HCT116 (cell line): Measurements from ENCODE around the gene MAP3K20. TPM values are rescaled to one million over a fixed set of nuclear protein-coding genes. Genes with fewer than 3 reads are reported as not detected.

Source experiments
- ATAC-seq: fragments of 200-7000 bp; cut with Tn5 transposase; 2 replicates; pipeline ENCODE4 v1.9.1; 2020; ENCODE audit warnings: mild to moderate bottlenecking, moderate library complexity
- BruUV-seq: library from RNA; stranded (reverse); fragments of 400-500 nt; replicated peaks from 2 replicates; lab custom pipeline; 2021; lab: Mats Ljungman, UMichigan
- CTCF ChIA-PET: fragments of 300-600 bp; sonication (Branson Sonifier 250); formaldehyde crosslinking; loops from one replicate; lab custom pipeline; 2021; ENCODE audit warnings: antibody characterized with exemption; lab: Charles Lee
- POLR2A ChIA-PET: fragments of 300-600, 350-600 bp; sonication (Branson Sonifier 250); formaldehyde crosslinking; loops from one replicate; lab custom pipeline; 2021; ENCODE audit warnings: antibody characterized with exemption; lab: Charles Lee
- RAD21 ChIA-PET, 2 experiments: fragments of 300-600 bp; sonication (Branson Sonifier 250); formaldehyde crosslinking; loops; one replicate each; lab custom pipeline; 2023; ENCODE audit warnings: low total read pairs in 2 of 2; ENCODE audit not compliant: uncharacterized antibody in 2 of 2, unreplicated experiment in 2 of 2, low non-redundant PET in 1 of 2; lab: Charles Lee
- DNase-seq: peaks from one replicate; pipeline ENCODE4 v3.0.0-alpha.2; 2010; ENCODE audit warnings: low read depth, low spot score
- H2AFZ ChIP-seq: fragments of 200-600 bp; shearing (Covaris generic), sonication (generic); 2 replicates; pipeline ENCODE4 v1.6.1; 2017; ENCODE audit warnings: low read depth, mixed run types, mixed read lengths, antibody characterized with exemption, low read length; ENCODE audit not compliant: poor library complexity, severe bottlenecking
- H3K27ac ChIP-seq: 2 replicates; pipeline ENCODE4 v1.5.1; 2012; ENCODE audit warnings: low read depth, low read length
- H3K27me3 ChIP-seq: fragments of 200-600 bp; sonication (generic); 2 replicates; pipeline ENCODE4 v1.6.1; 2016; ENCODE audit warnings: mixed run types, low read length, mixed read lengths; ENCODE audit not compliant: insufficient read depth
- H3K36me3 ChIP-seq, 2 experiments: fragments of 200-500 bp in 1 of 2; fragments of 200-600 bp in 1 of 2; sonication (Bioruptor generic) in 1 of 2; sonication (generic) in 1 of 2; 2 replicates each; pipeline versions ENCODE4 v1.5.1 to v1.6.1; 2014 to 2016; ENCODE audit warnings: low read length in 2 of 2, inconsistent platforms in 1 of 2, mixed read lengths in 1 of 2, mixed run types in 1 of 2; ENCODE audit not compliant: insufficient read depth in 2 of 2, control insufficient read depth in 1 of 2
- H3K4me1 ChIP-seq, 2 experiments: fragments of 200-600 bp in 1 of 2; sonication (generic) in 1 of 2; 2 replicates each; pipeline versions ENCODE4 v1.5.1 to v1.6.1; 2012 to 2017; ENCODE audit warnings: low read length in 2 of 2, inconsistent platforms in 1 of 2, mild to moderate bottlenecking in 1 of 2, mixed read lengths in 1 of 2, mixed run types in 1 of 2, moderate library complexity in 1 of 2; ENCODE audit not compliant: insufficient read depth in 2 of 2, control insufficient read depth in 1 of 2
- H3K4me2 ChIP-seq: fragments of 200-600 bp; sonication (generic); 2 replicates; pipeline ENCODE4 v1.6.1; 2017; ENCODE audit warnings: mixed run types, low read length, mixed read lengths
- H3K4me3 ChIP-seq, 2 experiments: fragments of 200-600 bp in 1 of 2; sonication (generic) in 1 of 2; replicated peaks in 1 of 2; 2 replicates each; pipeline ENCODE4 v1.5.1; 2011 to 2016; ENCODE audit warnings: low read length in 2 of 2, control low read depth in 1 of 2, low read depth in 1 of 2, mild to moderate bottlenecking in 1 of 2, mixed read lengths in 1 of 2, mixed run types in 1 of 2
- H3K79me2 ChIP-seq: fragments of 200-600 bp; sonication (generic); 2 replicates; pipeline ENCODE4 v1.6.1; 2017; ENCODE audit warnings: mild to moderate bottlenecking, mixed run types, low read length, moderate library complexity, mixed read lengths; ENCODE audit not compliant: insufficient read depth
- H3K9ac ChIP-seq: fragments of 200-600 bp; sonication (generic); 2 replicates; pipeline ENCODE4 v1.6.1; 2016; ENCODE audit warnings: low read length, mixed read lengths
- H3K9me2 ChIP-seq: fragments of 200-600 bp; sonication (generic), shearing (Covaris generic); 2 replicates; pipeline ENCODE4 v1.6.1; 2017; ENCODE audit warnings: mixed run types, mild to moderate bottlenecking, moderate library complexity; ENCODE audit not compliant: insufficient read depth
- H3K9me3 ChIP-seq, 2 experiments: fragments of 200-500 bp in 1 of 2; fragments of 200-600 bp in 1 of 2; sonication (Bioruptor generic) in 1 of 2; sonication (generic) in 1 of 2; 2 replicates each; pipeline ENCODE4 v1.6.1; 2014 to 2017; ENCODE audit warnings: low read length in 2 of 2, mixed read lengths in 2 of 2, inconsistent platforms in 1 of 2, low read depth in 1 of 2, mild to moderate bottlenecking in 1 of 2, mixed run types in 1 of 2, moderate library complexity in 1 of 2; ENCODE audit not compliant: control insufficient read depth in 1 of 2, insufficient read depth in 1 of 2
- H4K20me1 ChIP-seq: fragments of 200-600 bp; sonication (generic), shearing (Covaris generic); 2 replicates; pipeline ENCODE4 v1.6.1; 2017; ENCODE audit warnings: mixed run types, mild to moderate bottlenecking, moderate library complexity; ENCODE audit not compliant: insufficient read depth
- CBX3 ChIP-seq: IDR thresholded peaks from 2 replicates; pipeline ENCODE4 v1.6.1; 2012; ENCODE audit warnings: low read depth
- CEBPB ChIP-seq: IDR thresholded peaks from 2 replicates; pipeline ENCODE4 v1.6.1; 2012; ENCODE audit warnings: low read depth
- ELF1 ChIP-seq: IDR thresholded peaks from 2 replicates; pipeline ENCODE4 v1.6.1; 2012; ENCODE audit warnings: low read depth, borderline replicate concordance
- EZH2phosphoT487 ChIP-seq: fragments of 200-600 bp; IDR thresholded peaks from 2 replicates; pipeline ENCODE4 v1.6.1; 2018; ENCODE audit warnings: antibody characterized with exemption, borderline replicate concordance
- FOSL1 ChIP-seq: IDR thresholded peaks from 2 replicates; pipeline ENCODE4 v1.6.1; 2012; ENCODE audit warnings: low read depth
- JUND ChIP-seq: IDR thresholded peaks from 2 replicates; pipeline ENCODE4 v1.6.1; 2012
- POLR2A ChIP-seq: IDR thresholded peaks from 2 replicates; pipeline ENCODE4 v1.7.0; 2011; ENCODE audit warnings: borderline replicate concordance; ENCODE audit not compliant: insufficient read depth, insufficient read length; ENCODE audit errors: extremely low read depth
- POLR2AphosphoS5 ChIP-seq: IDR thresholded peaks from 2 replicates; pipeline ENCODE4 v1.6.1; 2011; ENCODE audit warnings: mild to moderate bottlenecking, low read depth, low read length, moderate library complexity
- RAD21 ChIP-seq: IDR thresholded peaks from 2 replicates; pipeline ENCODE4 v1.6.1; 2012; ENCODE audit warnings: low read depth, mild to moderate bottlenecking
- SIN3A ChIP-seq: IDR thresholded peaks from 2 replicates; pipeline ENCODE4 v1.6.1; 2012; ENCODE audit warnings: low read depth
- SP1 ChIP-seq: IDR thresholded peaks from 2 replicates; pipeline ENCODE4 v1.6.1; 2012; ENCODE audit warnings: low read depth
- SRF ChIP-seq: IDR thresholded peaks from 2 replicates; pipeline ENCODE4 v1.6.1; 2012; ENCODE audit warnings: low read depth
- TCF7L2 ChIP-seq: IDR thresholded peaks from 2 replicates; pipeline ENCODE4 v1.7.0; 2011; ENCODE audit warnings: borderline replicate concordance, inconsistent platforms; ENCODE audit not compliant: insufficient read depth, insufficient read length; ENCODE audit errors: extremely low read depth
- YY1 ChIP-seq: IDR thresholded peaks from 2 replicates; pipeline ENCODE4 v1.6.1; 2011; ENCODE audit warnings: low read length, low read depth, moderate library complexity, mild to moderate bottlenecking; ENCODE audit not compliant: insufficient replicate concordance; ENCODE audit errors: extremely low read depth
- ZFX ChIP-seq: fragments of 450-650 bp; IDR thresholded peaks from 2 replicates; pipeline ENCODE4 v1.6.1; 2017
- ZNF274 ChIP-seq: fragments of 200-500 bp; sonication (Bioruptor generic); IDR thresholded peaks from 2 replicates; pipeline ENCODE4 v1.6.1; 2014; ENCODE audit warnings: mild to moderate bottlenecking, low read depth, low read length, inconsistent platforms
- intact Hi-C: fragments of 100-400 bp; cut with micrococcal nuclease; formaldehyde crosslinking; loops from 2 replicates; pipeline ENCODE4 v1.10.0; 2022
- total RNA-seq: library from RNA; stranded (reverse); gene quantifications from one replicate; pipeline ENCODE4 v1.2.1, GENCODE V29; 2021; ENCODE audit not compliant: unreplicated experiment
- TF ChIP-seq, protein P1 (sequence below): IDR thresholded peaks from 2 replicates; pipeline ENCODE4 v1.6.1; 2012
- TF ChIP-seq, protein P2 (sequence below): IDR thresholded peaks from 2 replicates; pipeline ENCODE4 v1.6.1; 2012; ENCODE audit warnings: low read depth
- TF ChIP-seq, protein P3 (sequence below): IDR thresholded peaks from 2 replicates; pipeline ENCODE4 v1.6.1; 2011; ENCODE audit warnings: mild to moderate bottlenecking, low read length, moderate library complexity; ENCODE audit not compliant: insufficient replicate concordance; ENCODE audit errors: extremely low read depth
- TF ChIP-seq, protein P4 (sequence below): IDR thresholded peaks from 2 replicates; pipeline ENCODE4 v1.6.1; 2012

The MAP3K20 gene
- total RNA-seq, 1 experiment from 2014 or later: 40.0 TPM

DNA sequence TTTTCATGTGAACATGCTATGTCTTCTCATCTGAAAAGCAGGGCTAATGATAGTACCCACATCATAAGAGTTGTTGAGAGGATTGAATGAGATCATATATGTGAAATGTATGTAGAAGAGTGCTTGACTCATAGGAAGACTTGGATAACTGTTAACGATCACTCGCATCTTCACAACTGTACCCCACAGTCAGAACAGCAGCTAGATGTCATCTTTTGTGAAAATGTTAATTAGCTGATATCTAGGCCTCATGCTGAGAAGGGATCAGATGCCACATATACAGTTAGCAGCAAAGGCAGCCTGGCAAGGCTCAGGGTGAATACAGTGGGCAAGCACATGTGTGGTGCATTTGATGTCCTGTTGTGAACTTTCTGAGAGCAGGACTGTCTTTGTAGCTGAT lies 24.2 kb downstream of the MAP3K20 start:
- H3K36me3 ChIP-seq: peaks cover 0 to 4% of the 10 kb centered on the region in 2 experiments; a peak in 1 of 4 replicates
- ChIA-PET CTCF (no interaction called here), POLR2A (no interaction called here), RAD21 (no interaction called here)
- TF ChIP-seq, protein P1, sequence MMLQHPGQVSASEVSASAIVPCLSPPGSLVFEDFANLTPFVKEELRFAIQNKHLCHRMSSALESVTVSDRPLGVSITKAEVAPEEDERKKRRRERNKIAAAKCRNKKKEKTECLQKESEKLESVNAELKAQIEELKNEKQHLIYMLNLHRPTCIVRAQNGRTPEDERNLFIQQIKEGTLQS: no peak
- no peak for TF ChIP-seq EZH2phosphoT487
- TF ChIP-seq ELF1: no peak
- TF ChIP-seq POLR2A: no peak
- TF ChIP-seq RAD21: no peak
- TF ChIP-seq TCF7L2: no peak
- TF ChIP-seq, protein P2, sequence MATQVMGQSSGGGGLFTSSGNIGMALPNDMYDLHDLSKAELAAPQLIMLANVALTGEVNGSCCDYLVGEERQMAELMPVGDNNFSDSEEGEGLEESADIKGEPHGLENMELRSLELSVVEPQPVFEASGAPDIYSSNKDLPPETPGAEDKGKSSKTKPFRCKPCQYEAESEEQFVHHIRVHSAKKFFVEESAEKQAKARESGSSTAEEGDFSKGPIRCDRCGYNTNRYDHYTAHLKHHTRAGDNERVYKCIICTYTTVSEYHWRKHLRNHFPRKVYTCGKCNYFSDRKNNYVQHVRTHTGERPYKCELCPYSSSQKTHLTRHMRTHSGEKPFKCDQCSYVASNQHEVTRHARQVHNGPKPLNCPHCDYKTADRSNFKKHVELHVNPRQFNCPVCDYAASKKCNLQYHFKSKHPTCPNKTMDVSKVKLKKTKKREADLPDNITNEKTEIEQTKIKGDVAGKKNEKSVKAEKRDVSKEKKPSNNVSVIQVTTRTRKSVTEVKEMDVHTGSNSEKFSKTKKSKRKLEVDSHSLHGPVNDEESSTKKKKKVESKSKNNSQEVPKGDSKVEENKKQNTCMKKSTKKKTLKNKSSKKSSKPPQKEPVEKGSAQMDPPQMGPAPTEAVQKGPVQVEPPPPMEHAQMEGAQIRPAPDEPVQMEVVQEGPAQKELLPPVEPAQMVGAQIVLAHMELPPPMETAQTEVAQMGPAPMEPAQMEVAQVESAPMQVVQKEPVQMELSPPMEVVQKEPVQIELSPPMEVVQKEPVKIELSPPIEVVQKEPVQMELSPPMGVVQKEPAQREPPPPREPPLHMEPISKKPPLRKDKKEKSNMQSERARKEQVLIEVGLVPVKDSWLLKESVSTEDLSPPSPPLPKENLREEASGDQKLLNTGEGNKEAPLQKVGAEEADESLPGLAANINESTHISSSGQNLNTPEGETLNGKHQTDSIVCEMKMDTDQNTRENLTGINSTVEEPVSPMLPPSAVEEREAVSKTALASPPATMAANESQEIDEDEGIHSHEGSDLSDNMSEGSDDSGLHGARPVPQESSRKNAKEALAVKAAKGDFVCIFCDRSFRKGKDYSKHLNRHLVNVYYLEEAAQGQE: no peak
- TF ChIP-seq ZFX: no peak
- no peak for TF ChIP-seq SP1
- TF ChIP-seq JUND: no peak
- no peak for TF ChIP-seq ZNF274
- TF ChIP-seq, protein P3, sequence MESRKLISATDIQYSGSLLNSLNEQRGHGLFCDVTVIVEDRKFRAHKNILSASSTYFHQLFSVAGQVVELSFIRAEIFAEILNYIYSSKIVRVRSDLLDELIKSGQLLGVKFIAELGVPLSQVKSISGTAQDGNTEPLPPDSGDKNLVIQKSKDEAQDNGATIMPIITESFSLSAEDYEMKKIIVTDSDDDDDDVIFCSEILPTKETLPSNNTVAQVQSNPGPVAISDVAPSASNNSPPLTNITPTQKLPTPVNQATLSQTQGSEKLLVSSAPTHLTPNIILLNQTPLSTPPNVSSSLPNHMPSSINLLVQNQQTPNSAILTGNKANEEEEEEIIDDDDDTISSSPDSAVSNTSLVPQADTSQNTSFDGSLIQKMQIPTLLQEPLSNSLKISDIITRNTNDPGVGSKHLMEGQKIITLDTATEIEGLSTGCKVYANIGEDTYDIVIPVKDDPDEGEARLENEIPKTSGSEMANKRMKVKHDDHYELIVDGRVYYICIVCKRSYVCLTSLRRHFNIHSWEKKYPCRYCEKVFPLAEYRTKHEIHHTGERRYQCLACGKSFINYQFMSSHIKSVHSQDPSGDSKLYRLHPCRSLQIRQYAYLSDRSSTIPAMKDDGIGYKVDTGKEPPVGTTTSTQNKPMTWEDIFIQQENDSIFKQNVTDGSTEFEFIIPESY: no peak
- no peak for TF ChIP-seq YY1
- TF ChIP-seq SRF: no peak
- TF ChIP-seq FOSL1: no peak
- TF ChIP-seq, protein P4, sequence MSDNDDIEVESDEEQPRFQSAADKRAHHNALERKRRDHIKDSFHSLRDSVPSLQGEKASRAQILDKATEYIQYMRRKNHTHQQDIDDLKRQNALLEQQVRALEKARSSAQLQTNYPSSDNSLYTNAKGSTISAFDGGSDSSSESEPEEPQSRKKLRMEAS: no peak
- no peak for TF ChIP-seq CBX3
- TF ChIP-seq SIN3A: no peak
- no peak for TF ChIP-seq CEBPB
- TF ChIP-seq POLR2AphosphoS5: no peak
- H3K4me1 ChIP-seq: no peaks in the 10 kb centered on the region
- ATAC-seq (no peak), DNase-seq (no peak)
- H3K4me3 ChIP-seq: no peak overlapping the region
- no peak overlapping the region for H3K4me2 ChIP-seq
- H3K9ac ChIP-seq: no peak overlapping the region
- H3K9me3 ChIP-seq: no peaks in the 10 kb centered on the region
- intact Hi-C loops: no loop called here
- no peak overlapping the region for H2AFZ ChIP-seq
- H3K9me2 ChIP-seq: no peaks in the 10 kb centered on the region
- H3K79me2 ChIP-seq: 0 out of 2 replicates have a peak, but pooled peaks cover 13% of the 10 kb centered on the region
- H4K20me1 ChIP-seq: no peaks in the 10 kb centered on the region
- BruUV-seq: no TSS peak
- H3K27me3 ChIP-seq: no peaks in the 10 kb centered on the region
- no peak overlapping the region for H3K27ac ChIP-seq
